Left colon (tissue), 2 donors: Measurements from ENCODE around the gene TNS2. TPM values are rescaled to one million over a fixed set of nuclear protein-coding genes. Genes with fewer than 3 reads are reported as not detected.
"Not testable (repeated sequence)": the region's sequence is repeated elsewhere in the genome, so short reads cannot be mapped to it uniquely, and the experiment has no call there.

Experiments
- ATAC-seq: fragments of 200-7000 bp; cut with Tn5 transposase; one replicate; pipeline ENCODE4 v1.9.1; 2020; ENCODE audit warnings: mild to moderate bottlenecking, moderate library complexity
- DNase-seq, 2 donors: peaks; one replicate each; pipeline ENCODE4 v3.0.0-alpha.2; 2020
- intact Hi-C, 2 donors: fragments of 100-400 bp; cut with DNase I in 1 of 2; cut with micrococcal nuclease in 1 of 2; formaldehyde crosslinking; loops; one replicate each; pipeline versions ENCODE4 v1.11.2 to v1.14.0; 2022; cut with DNase I, micrococcal nuclease
- total RNA-seq, 2 donors: library from RNA; stranded (reverse); fragmentation: NEBNext Ultra II Directional; extraction: Animal tissue kit (Norgen Biotek cat#: 25700); gene quantifications; one replicate each; pipeline ENCODE4 v1.2.1, GENCODE V29; 2021
- donor health status: DM: no; HTN: no; CAD: no.
- donor health status: DM: yes; HTN: yes; CAD: no.

The TNS2 gene
- total RNA-seq, 2 donors from 2014 or later = 31.4 to 35.6 TPM

DNA sequence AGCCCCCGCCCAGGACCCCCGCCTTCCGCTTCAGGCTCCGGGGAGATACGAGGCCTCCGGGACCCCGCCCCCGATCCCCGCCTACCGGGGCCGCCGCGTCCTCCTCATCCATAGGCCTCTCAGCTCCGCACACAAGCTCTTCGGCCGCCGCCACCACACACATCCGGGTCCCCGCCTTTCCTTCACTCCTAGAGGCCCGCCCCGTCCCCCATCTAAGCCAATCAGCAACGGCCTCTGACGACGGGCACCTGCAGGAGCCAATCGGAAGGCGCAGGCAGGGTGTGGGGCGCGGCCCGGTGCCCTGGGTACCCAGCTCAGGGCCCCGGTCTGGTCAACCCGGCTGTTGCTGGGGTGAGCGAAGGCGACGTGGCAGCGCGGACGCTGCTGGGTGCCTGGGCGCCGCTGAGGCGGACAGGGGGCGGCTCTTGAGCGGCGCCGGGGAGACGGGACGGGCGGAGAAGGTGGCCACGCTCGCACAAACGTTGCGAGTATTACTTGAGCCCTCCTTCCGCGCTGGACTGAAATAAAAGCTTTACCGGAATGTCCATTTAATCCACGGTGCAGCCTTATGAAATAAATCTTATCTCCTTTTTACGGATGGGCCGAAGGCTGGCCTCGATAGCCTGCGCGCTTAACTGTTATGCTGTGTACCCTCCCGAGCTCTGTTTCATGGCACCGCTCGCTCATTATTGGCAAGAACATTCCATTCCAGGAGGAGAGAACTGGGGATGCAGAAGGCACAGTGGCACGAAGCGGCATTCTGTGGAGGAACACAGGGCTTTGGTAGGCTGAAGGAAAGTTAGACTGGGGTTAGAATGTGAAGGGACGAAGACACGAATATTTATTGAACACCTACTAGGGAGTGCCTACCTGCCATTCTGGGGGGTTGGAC lies 29.6 kb downstream of the TNS2 start, which contains the start of gene SPRYD3:
SPRYD3 (minus strand) TSS at position 165 of the 892 bp plus-strand sequence; CDS start at position 108, 57 bp downstream.
- DNase-seq = peak; percentile 96 to 97
- peak; percentile 98 for ATAC-seq
- intact Hi-C loops = no loop called here

DNA sequence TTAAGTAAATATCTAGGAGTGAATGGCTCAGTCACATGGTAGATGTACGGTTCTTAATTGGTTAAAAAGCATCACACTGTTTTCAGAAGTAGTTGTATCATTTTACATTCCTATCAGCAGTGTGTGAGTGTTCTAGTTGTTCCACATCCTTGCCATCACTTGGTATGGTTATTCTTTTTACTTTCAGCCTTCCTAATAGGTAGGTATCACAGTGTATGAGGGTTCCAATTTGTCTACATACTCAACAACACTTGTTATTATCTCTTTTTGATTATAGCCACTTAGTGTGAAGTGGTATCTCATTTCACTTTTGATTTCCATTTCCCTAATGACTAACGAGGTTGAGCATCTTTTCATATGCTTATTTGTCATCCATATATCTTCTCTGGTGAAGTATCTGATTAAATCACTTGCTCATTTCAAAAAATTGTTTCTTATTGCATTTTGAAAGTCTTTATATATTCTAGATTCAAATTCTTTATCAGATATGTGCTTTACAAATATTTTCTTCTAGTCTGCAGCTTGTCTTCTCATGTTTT lies 32.8 kb downstream of the TNS2 start:
- ATAC-seq (no peak), DNase-seq (no peak)
- intact Hi-C loops = no loop called here

DNA sequence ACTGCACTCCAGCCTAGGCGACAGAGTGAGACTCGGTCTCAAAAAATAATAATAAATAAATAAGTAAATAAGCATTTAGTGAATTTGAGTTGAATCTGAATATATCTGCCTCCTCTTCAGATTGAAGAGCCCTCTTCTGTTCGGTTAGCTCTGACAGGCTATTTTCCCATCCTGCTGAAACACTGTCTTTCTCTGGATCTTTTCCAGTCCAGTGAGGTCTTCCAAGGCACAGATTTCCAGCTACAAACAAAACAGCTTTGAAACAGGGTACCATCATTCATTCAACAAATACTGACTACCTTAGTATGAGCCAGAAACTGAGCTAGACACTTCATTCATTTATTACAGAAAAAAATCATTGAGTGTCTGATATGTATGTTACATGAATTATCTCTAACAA lies 36.5 kb downstream of the TNS2 start:
- intact Hi-C loops = no loop called here
- ATAC-seq (no peak), DNase-seq (no peak)

DNA sequence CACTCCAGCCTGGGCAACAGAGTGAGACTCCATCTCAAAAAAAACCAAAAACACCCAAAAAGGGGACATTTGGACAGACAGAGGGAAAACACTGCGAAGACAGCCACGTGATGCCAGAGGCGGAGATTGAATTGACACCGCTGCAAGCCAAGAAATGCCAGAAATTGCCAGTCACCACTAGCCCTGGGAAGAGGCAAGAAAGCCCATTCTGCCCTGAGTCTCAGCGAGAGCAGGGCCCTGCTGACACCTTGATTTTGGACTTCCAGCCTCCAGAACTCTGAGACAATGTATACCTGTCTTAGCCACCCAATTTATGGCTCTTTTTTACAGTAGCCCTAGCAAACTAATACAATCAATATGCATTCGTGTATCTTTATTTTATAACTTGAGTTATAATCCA lies 40.2 kb downstream of the TNS2 start:
- intact Hi-C loops = no loop called here
- ATAC-seq = no peak
- no peak for DNase-seq

DNA sequence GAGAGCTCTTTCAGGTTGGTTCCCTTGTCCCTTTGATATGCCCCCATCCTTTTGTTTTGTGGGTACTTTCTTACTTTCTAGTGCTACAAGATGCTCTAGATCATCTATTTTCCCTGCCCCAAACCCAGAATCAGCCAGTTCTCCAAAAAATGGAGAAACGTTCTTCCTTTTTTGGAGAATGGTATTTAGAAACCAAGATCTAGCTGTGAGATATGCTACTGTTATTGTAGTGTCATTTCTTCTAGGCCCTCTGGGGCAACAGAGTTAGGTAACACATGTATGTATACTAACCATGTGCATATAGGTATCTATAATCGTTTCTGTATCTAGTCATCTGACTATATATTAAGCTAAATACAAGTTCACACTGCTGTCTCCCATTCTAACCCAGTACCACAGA lies 40.7 kb downstream of the TNS2 start:
- intact Hi-C loops = no loop called here
- no peak for ATAC-seq
- DNase-seq = no peak

DNA sequence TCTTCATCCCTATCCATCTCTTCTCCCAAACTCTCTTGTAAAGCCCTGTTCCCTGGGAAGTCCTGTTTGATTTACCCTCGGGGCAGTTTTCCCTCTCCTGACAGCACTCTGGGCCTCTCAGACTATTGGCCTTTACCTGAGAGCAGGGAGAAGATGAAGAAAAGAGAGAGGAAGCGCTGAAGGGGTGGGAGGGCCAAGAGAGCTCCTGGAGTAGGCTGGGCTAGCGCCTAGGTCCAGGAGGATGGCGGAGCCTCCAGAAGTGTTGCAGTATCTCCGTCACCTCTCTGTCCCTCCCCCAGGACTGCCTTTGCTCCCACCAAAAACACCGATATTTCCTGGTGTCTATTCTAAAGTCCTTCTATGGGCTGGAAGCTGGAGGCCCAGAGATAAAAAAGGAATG lies 41.9 kb downstream of the TNS2 start:
- intact Hi-C loops = no loop called here
- DNase-seq (no peak), ATAC-seq (no peak)

DNA sequence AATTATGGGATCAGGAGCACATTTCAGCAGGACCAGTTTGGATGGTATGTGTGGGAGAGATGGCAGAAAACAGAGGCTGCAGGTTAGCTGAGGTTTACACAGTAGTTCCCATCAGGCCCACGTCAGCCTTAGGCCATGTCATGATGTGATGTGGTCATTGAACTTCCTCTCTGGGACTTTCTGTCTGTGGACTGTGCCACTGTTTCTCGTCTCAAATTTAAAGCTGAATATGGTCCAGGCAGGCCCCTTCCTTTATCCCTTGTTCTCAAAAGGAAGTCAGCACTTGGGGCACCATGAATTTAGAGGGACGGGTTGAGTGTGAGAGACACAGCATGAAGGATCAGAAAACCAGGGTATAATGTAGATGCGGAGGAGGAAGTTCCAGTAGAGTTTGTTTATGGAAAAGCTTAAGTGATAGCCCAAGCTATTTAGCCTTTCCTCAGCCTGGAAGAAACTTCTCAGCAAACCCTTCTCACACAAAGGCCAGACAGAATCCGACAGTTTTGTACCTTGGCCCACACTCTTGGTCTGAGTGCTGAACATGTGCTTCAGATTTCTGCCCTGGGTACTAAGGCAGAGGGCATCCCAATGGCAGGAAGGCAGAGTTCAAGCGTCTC lies 44.0 kb downstream of the TNS2 start:
- no peak for ATAC-seq
- intact Hi-C loops = no loop called here
- no peak for DNase-seq

DNA sequence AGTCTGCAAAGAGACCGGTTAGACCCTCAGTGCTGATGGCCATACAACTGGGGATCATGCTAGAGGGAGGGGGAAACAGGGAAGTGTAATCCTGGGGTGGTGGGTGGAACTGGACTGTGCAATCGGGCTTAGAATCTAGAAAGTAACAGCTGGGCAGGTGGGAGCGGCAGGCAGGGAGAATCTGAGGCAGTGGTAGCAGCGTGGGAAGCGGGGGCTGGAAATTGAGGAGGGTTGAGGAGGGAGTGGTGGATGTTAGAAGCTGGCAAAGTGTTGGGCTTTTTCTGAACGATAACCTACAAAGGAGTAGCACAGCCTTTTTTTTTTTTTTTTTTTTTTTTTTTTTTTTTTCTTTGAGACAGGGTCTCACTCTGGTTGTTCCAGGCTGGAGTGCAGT lies 44.5 kb downstream of the TNS2 start:
- no peak for ATAC-seq
- DNase-seq = no peak
- intact Hi-C loops = no loop called here

DNA sequence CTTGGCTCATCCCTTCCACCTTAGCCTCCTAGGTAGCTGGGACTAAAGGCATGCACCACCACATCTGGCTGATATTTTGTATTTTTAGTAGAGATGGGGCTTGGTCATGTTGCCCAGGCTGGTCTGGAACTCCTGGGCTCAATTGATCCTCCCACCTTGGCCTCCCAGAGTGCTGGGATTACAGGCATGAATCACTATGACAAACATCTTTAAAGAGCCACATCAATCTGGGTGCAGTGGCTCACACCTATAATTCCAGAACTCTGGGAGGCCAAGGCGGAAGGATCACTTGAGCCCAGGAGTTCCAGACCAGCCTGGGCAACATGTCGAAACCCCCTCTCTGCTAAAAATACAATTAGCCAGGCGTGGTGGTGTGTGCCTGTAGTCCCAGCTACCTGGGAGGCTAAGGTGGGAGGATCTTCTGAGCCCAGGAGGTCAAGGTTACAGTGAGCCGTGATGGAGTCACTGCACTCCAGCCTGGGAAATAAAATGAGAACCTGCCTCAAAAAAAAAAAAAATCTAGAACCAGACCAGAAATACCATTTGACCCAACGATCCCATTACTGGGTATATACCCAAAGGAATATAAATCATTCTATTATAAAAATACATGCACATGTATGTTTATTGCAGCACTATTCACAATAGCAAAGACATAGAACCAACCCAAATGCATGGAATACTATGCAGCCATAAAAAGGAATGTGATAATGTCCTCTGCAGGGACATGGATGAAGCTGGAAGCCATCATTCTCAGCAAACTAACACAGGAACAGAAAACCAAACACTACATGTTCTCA lies 45.1 kb downstream of the TNS2 start:
- not testable (repeated sequence) for ATAC-seq, DNase-seq
- intact Hi-C loops = loop anchor here in 1 of 2 donors (5.0 kb wide), 1 partner anchor 33 kb away; no protein-coding TSS in a partner anchor

DNA sequence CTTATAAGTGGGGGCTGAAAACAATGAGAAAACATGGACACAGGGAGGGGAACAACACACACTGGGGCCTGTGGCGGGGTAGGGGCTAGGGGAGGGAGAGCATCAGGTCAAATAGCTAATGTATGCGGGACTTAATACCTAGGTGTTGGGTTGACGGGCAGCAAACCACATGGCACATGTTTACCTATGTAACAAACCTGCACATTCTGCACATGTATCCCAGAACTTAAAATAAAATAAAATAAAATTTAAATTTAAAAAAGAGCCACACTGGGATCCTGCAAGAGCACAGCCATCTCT lies 45.7 kb downstream of the TNS2 start:
- not testable (repeated sequence) for ATAC-seq, DNase-seq
- intact Hi-C loops = loop anchor here in 1 of 2 donors (5.0 kb wide), 1 partner anchor 33 kb away; no protein-coding TSS in a partner anchor

DNA sequence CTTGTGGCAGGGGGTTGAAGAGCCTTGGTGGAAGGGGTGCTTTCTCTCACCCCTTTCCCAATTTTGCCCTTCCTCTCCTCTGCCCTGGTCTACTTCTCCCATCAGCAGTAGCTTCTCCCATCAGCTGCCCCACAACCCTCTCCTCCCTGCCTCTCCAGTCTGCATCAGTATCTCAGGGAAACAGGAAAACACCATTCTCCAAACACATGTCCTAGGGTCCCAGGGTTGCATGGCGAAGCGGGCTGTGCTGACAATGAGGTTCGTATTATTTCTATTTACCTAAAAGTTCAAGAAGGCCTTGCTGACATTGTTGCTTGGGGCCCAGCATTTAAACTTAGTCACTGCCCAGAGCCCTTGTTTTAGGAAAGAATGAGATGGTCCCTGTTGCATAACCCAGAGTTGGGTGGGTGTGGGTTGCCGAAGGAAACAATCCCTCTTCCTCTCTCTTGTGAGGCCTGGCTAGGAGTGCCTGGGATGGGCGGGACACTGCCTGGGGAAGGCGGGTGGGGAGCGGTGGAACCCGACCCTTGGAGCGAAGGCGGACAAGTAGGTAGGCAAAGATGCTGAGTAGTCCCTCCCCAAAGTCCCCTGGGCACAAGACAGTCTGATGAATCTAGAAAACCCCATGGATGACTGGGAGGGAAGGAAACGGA lies 46.4 kb downstream of the TNS2 start:
- DNase-seq (peak in 1 of 2 donors; percentile 49), ATAC-seq (no peak)
- intact Hi-C loops = loop anchor here in 1 of 2 donors (5.0 kb wide), 1 partner anchor 34 kb away; no protein-coding TSS in a partner anchor

DNA sequence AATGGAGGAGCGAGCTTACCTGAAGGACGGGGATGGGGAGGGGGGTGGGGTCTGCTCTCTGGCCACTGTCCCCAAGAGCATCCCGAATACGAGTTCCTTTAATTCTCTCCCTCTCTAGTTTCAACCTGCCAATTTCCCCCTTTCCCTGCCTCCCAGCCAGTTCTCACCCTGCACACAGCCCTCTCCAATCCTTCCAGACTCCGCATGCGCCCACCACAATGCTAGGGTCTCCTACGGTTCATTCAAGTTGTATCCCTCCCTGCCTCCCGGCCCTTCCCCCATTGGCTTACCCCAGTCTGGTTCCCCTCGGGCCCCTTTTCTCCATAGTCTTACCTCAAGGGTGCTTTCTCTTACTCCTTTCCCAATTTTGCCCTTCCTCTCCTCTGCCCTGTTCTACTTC lies 46.9 kb downstream of the TNS2 start:
- intact Hi-C loops = loop anchor here in 1 of 2 donors (5.0 kb wide), 1 partner anchor 34 kb away; no protein-coding TSS in a partner anchor
- ATAC-seq = no peak
- DNase-seq = no peak

DNA sequence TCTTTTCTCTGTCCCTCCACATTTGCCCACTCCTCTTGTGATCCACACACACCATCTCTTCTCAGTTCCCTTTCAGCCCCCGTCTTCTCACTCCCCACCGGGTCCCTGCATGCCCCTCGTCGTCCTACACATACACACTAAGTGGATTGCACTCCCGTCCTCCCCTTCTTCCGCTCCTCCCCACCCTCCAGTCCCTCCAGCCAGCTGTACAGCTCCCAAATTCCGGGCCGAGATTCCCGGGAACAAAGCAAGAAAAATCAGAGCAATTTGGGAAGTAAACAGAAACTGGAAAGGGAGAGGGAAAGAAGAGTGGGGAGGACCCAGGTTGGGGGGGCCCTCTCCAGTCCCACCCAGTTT lies 47.3 kb downstream of the TNS2 start:
- DNase-seq (no peak), ATAC-seq (peak; percentile 15)
- intact Hi-C loops = loop anchor here in 1 of 2 donors (5.0 kb wide), 1 partner anchor 35 kb away; no protein-coding TSS in a partner anchor

DNA sequence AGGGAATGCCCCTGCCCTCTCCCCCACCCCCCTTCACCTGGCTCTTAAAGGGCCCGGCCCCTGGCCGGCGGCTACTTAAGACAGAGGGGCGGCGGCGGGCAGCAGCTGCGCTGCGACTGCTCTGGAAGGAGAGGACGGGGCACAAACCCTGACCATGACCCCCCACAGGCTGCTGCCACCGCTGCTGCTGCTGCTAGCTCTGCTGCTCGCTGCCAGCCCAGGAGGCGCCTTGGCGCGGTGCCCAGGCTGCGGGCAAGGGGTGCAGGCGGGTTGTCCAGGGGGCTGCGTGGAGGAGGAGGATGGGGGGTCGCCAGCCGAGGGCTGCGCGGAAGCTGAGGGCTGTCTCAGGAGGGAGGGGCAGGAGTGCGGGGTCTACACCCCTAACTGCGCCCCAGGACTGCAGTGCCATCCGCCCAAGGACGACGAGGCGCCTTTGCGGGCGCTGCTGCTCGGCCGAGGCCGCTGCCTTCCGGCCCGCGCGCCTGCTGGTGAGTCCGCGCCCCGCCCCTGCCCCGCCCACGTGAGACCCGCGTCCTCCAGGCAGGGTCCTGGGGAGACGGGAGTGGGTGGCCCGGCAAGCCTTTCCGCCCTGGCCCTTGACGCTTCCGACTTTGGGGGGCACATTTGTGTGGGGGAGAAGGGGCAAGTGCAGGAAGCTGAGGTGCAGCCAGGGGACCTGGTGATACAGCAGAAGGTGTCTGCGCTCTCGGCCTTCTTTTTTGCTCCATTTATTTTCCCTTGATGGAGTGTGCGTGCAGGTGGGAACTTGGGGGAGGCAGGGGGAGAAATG lies 47.9 kb downstream of the TNS2 start, which contains the start of gene IGFBP6:
IGFBP6 (plus strand) TSS at position 104 of the 790 bp plus-strand sequence; CDS start at position 155, 51 bp downstream.
- intact Hi-C loops = loop anchor here in 1 of 2 donors (5.0 kb wide), 1 partner anchor 35 kb away; no protein-coding TSS in a partner anchor
- peak; percentile 42 to 75 for DNase-seq
- peak; percentile 74 for ATAC-seq

DNA sequence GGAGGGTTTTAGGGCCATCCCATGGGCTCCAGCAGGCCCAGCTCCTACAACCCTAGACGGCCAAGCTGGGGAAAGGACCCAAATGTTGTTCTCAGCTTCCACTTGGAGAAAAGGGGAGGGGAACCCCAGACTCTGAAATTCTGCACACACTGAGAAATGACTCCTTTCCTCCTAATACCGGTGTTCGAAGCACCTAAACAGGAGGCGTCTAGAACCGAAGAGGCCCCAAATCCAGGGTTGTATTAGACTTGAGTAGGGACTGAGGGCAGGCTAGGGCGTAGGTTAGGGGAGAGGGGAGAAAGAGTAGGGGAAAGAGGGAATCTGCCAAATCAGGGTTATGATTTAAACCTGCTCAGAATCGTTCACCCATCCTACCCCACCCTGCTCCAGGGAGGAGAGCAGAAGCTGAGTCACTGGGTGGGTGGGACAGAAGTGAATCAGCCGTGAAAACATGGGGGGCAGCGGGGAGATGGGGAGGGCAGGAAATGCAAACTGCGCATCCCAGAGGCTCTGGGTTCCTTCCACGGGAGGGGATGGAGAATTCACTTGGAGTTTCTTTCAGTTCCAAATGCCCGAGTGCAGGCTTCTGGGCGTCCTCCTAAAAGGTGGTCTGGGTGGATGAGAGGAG lies 48.6 kb downstream of the TNS2 start:
- ATAC-seq (no peak), DNase-seq (no peak)
- intact Hi-C loops = loop anchor here in 1 of 2 donors (5.0 kb wide), 1 partner anchor 36 kb away; no protein-coding TSS in a partner anchor

DNA sequence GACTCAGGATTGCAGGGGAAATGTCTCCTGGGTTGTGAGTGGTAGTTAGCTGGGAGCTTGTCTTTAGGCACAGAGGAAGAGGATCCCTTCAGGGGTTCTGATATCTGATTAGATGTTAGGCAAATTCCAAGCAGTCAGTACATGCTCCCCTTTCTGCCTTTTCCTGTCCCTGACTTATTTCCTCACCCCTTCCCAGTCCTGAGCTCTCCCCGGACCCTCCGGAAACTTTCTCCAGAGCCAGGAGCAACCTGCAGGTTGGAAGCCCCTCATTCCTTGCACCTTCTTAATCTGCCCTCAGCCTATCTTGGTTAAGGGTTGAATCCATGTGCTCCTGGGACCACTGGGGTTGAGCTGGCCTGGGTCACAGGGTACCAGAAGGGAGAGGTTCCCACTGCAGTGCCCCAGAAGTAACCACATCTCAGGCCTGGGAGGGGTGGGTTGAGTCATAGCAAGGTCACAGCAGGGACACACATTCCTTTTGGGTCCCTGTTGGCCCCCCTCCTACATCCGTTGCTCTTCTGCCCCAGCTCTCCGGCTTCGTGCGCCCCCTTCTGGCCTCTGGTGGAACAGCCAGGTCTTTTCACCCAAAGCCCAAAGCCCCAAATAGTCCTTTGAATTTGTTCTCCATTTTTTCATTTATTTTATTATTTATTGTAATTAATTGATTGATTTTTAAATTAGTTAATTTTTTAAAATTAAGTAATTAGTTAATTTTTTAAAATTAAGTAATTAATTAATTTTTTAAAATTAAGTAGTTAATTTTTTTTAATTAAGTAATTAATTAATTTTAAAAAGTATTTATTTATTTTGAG lies 49.4 kb downstream of the TNS2 start:
- DNase-seq (peak; percentile 78 to 88), ATAC-seq (peak; percentile 36)
- intact Hi-C loops = loop anchor here in 1 of 2 donors (5.0 kb wide), 1 partner anchor 37 kb away; no protein-coding TSS in a partner anchor
